GM23338 (cell line): Measurements from ENCODE around the gene PDCD4. TPM values are rescaled to one million over a fixed set of nuclear protein-coding genes. Genes with fewer than 3 reads are reported as not detected.

Experiments used
- ATAC-seq: fragments of 200-7000 bp; cut with Tn5 transposase; 3 replicates; pipeline ENCODE4 v1.9.1; 2020
- DNase-seq: peaks from one replicate; pipeline ENCODE4 v3.0.0-alpha.2; 2015; ENCODE audit warnings: low spot score
- H2AFZ ChIP-seq: fragments of 200-600 bp; sonication (generic); 2 replicates; pipeline ENCODE4 v1.8.0; 2016; ENCODE audit warnings: antibody characterized with exemption, mild to moderate bottlenecking, moderate library complexity
- H3F3A ChIP-seq: fragments of 200-600 bp; sonication (generic); replicated peaks from 2 replicates; pipeline ENCODE4 v1.8.0; 2017; ENCODE audit warnings: antibody characterized with exemption, mixed run types, low read depth
- H3K27ac ChIP-seq: fragments of 200-600 bp; sonication (generic); 2 replicates; pipeline ENCODE4 v1.6.1; 2016; ENCODE audit warnings: low read depth
- H3K27me3 ChIP-seq: fragments of 200-600 bp; sonication (generic); 2 replicates; pipeline ENCODE4 v1.8.0; 2016; ENCODE audit warnings: mild to moderate bottlenecking, mixed run types, moderate library complexity; ENCODE audit not compliant: insufficient read depth
- H3K36me3 ChIP-seq: fragments of 200-600 bp; sonication (generic); 2 replicates; pipeline ENCODE4 v1.8.0; 2016; ENCODE audit warnings: mild to moderate bottlenecking; ENCODE audit not compliant: insufficient read depth
- H3K4me1 ChIP-seq: fragments of 200-600 bp; sonication (generic); 2 replicates; pipeline ENCODE4 v1.8.0; 2016; ENCODE audit warnings: mild to moderate bottlenecking, moderate library complexity; ENCODE audit not compliant: insufficient read depth
- H3K4me2 ChIP-seq: fragments of 200-600 bp; sonication (generic); 2 replicates; pipeline ENCODE4 v1.7.1; 2017; ENCODE audit warnings: mixed run types
- H3K4me3 ChIP-seq: fragments of 200-600 bp; sonication (generic); 2 replicates; pipeline ENCODE4 v1.6.1; 2016; ENCODE audit warnings: mixed run types
- H3K79me2 ChIP-seq: fragments of 200-600 bp; sonication (generic); replicated peaks from 2 replicates; pipeline ENCODE4 v1.8.0; 2017; ENCODE audit warnings: mild to moderate bottlenecking; ENCODE audit not compliant: insufficient read depth
- H3K9me2 ChIP-seq: fragments of 200-600 bp; sonication (generic); 2 replicates; pipeline ENCODE4 v1.8.0; 2017; ENCODE audit not compliant: insufficient read depth
- H4K20me1 ChIP-seq: fragments of 200-600 bp; sonication (generic); replicated peaks from 2 replicates; pipeline ENCODE4 v1.8.0; 2017; ENCODE audit warnings: mild to moderate bottlenecking; ENCODE audit not compliant: insufficient read depth
- H3K27ac Mint-ChIP-seq: 2 replicates; pipeline ENCODE4 v1.8.0; 2020; ENCODE audit warnings: inconsistent platforms, mild to moderate bottlenecking, moderate library complexity, mixed read lengths
- H3K27me3 Mint-ChIP-seq: 3 replicates; pipeline ENCODE4 v1.8.0; 2022; ENCODE audit warnings: low read depth, mild to moderate bottlenecking, moderate library complexity, mixed read lengths, inconsistent platforms; ENCODE audit not compliant: insufficient read depth, poor library complexity
- H3K36me3 Mint-ChIP-seq: 3 replicates; pipeline ENCODE4 v1.8.0; 2021; ENCODE audit warnings: low read depth, mild to moderate bottlenecking, inconsistent platforms, moderate library complexity, mixed read lengths
- H3K4me1 Mint-ChIP-seq: 3 replicates; pipeline ENCODE4 v1.8.0; 2020; ENCODE audit warnings: mild to moderate bottlenecking, inconsistent platforms, mixed read lengths
- H3K4me3 Mint-ChIP-seq: 3 replicates; pipeline ENCODE4 v1.8.0; 2021; ENCODE audit warnings: moderate library complexity, mild to moderate bottlenecking, inconsistent platforms, mixed read lengths
- H3K9me3 Mint-ChIP-seq: 3 replicates; pipeline ENCODE4 v1.8.0; 2020; ENCODE audit warnings: moderate library complexity, mild to moderate bottlenecking, inconsistent platforms, mixed read lengths
- EZH2 ChIP-seq: fragments of 200-600 bp; sonication (generic); IDR thresholded peaks from one replicate; pipeline ENCODE4 v1.8.0; 2017; ENCODE audit warnings: antibody characterized with exemption, mild to moderate bottlenecking, low read depth; ENCODE audit not compliant: unreplicated experiment
- JUNB ChIP-seq: IDR thresholded peaks from one replicate; pipeline ENCODE4 v1.6.1; 2016; ENCODE audit warnings: antibody characterized with exemption; ENCODE audit not compliant: unreplicated experiment
- POLR2AphosphoS5 ChIP-seq: IDR thresholded peaks from 2 replicates; pipeline ENCODE4 v1.6.1; 2016; ENCODE audit warnings: antibody characterized with exemption, low read depth
- STAT1 ChIP-seq: IDR thresholded peaks from one replicate; pipeline ENCODE4 v1.6.1; 2016; ENCODE audit warnings: antibody characterized with exemption; ENCODE audit not compliant: unreplicated experiment
- ZNF114 ChIP-seq: fragments of 250-450 bp; sonication (Bioruptor Pico); IDR thresholded peaks from 2 replicates; pipeline ENCODE4 v1.5.0; 2020; ENCODE audit warnings: mild to moderate bottlenecking, moderate library complexity
- polyA plus RNA-seq: library from polyadenylated mRNA; unstranded; fragments of >200 nt; fragmentation: Nextera tagmentation; extraction: Ambion mirVana; gene quantifications from 2 replicates; pipeline ENCODE4 v1.2.1, GENCODE V29; 2016
- total RNA-seq: library from RNA; depleted of rRNA; stranded (reverse); fragments of >200 nt; shearing (Covaris generic); gene quantifications from 2 replicates; pipeline ENCODE4 v1.2.3, GENCODE V29; 2014
- TF ChIP-seq, protein P1 (sequence below): fragments of 250-450 bp; sonication (Bioruptor Pico); IDR thresholded peaks from 2 replicates; pipeline ENCODE4 v1.5.0; 2020; ENCODE audit warnings: mild to moderate bottlenecking, moderate library complexity
- TF ChIP-seq, protein P2 (sequence below): IDR thresholded peaks from one replicate; pipeline ENCODE4 v1.6.1; 2018; ENCODE audit warnings: antibody characterized with exemption; ENCODE audit not compliant: unreplicated experiment

PDCD4 gene
- total and polyA plus RNA-seq, 2 experiments from 2014 or later = 10.1 to 18.0 TPM

DNA sequence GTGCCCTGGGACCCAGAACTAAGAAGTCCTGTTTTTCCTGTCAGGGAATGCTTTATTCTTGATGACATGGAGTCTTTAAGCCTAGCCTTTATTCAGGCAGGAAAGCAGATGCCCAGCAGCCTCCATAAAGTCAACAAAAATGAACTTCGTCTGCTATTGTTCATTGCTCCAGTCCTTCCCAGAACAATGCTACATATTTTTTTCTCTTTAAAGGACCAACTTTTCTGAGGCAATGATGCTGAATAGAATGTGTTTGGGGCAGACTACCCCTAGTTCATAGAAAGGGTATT is 47.6 kb upstream of the PDCD4 start (continued):
- TF ChIP-seq, protein P1, sequence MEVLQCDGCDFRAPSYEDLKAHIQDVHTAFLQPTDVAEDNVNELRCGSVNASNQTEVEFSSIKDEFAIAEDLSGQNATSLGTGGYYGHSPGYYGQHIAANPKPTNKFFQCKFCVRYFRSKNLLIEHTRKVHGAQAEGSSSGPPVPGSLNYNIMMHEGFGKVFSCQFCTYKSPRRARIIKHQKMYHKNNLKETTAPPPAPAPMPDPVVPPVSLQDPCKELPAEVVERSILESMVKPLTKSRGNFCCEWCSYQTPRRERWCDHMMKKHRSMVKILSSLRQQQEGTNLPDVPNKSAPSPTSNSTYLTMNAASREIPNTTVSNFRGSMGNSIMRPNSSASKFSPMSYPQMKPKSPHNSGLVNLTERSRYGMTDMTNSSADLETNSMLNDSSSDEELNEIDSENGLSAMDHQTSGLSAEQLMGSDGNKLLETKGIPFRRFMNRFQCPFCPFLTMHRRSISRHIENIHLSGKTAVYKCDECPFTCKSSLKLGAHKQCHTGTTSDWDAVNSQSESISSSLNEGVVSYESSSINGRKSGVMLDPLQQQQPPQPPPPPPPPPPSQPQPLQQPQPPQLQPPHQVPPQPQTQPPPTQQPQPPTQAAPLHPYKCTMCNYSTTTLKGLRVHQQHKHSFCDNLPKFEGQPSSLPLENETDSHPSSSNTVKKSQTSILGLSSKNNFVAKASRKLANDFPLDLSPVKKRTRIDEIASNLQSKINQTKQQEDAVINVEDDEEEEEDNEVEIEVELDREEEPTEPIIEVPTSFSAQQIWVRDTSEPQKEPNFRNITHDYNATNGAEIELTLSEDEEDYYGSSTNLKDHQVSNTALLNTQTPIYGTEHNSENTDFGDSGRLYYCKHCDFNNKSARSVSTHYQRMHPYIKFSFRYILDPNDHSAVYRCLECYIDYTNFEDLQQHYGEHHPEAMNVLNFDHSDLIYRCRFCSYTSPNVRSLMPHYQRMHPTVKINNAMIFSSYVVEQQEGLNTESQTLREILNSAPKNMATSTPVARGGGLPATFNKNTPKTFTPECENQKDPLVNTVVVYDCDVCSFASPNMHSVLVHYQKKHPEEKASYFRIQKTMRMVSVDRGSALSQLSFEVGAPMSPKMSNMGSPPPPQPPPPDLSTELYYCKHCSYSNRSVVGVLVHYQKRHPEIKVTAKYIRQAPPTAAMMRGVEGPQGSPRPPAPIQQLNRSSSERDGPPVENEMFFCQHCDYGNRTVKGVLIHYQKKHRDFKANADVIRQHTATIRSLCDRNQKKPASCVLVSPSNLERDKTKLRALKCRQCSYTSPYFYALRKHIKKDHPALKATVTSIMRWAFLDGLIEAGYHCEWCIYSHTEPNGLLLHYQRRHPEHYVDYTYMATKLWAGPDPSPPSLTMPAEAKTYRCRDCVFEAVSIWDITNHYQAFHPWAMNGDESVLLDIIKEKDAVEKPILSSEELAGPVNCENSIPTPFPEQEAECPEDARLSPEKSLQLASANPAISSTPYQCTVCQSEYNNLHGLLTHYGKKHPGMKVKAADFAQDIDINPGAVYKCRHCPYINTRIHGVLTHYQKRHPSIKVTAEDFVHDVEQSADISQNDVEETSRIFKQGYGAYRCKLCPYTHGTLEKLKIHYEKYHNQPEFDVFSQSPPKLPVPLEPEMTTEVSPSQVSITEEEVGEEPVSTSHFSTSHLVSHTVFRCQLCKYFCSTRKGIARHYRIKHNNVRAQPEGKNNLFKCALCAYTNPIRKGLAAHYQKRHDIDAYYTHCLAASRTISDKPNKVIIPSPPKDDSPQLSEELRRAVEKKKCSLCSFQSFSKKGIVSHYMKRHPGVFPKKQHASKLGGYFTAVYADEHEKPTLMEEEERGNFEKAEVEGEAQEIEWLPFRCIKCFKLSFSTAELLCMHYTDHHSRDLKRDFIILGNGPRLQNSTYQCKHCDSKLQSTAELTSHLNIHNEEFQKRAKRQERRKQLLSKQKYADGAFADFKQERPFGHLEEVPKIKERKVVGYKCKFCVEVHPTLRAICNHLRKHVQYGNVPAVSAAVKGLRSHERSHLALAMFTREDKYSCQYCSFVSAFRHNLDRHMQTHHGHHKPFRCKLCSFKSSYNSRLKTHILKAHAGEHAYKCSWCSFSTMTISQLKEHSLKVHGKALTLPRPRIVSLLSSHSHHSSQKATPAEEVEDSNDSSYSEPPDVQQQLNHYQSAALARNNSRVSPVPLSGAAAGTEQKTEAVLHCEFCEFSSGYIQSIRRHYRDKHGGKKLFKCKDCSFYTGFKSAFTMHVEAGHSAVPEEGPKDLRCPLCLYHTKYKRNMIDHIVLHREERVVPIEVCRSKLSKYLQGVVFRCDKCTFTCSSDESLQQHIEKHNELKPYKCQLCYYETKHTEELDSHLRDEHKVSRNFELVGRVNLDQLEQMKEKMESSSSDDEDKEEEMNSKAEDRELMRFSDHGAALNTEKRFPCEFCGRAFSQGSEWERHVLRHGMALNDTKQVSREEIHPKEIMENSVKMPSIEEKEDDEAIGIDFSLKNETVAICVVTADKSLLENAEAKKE (CRISPR knock-in tag) = no peak
- no peak for TF ChIP-seq STAT1
- no peak for TF ChIP-seq POLR2AphosphoS5
- TF ChIP-seq ZNF114 (CRISPR knock-in tag) = no peak
- no peak for TF ChIP-seq EZH2
- no peak for TF ChIP-seq JUNB

DNA sequence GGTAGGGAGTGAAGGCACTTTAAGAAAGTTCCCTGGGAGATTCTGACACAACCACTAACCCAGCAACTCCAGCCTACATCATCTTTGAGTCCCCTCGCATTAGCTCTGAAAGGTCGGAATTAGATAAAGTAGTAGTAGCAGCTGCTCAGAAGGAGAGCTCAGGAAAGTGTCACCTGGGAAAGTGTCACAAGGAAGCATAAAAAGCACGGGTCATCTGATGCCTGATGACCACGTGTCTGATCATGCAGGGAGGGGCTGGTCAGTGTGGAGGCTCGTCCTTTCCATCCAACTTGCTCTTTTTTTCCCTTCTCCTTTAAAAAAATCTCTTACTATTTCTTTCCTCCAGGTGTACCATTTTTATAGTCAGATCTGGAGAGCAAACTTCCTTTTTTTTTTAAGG is 47.1 kb upstream of the PDCD4 start:
- Mint-ChIP-seq H3K4me3 (no peak overlapping the region), H3K9me3 (no peaks in the 10 kb centered on the region), H3K4me1 (peaks cover 25% of the 10 kb centered on the region), H3K27ac (no peak overlapping the region), H3K36me3 (no peaks in the 10 kb centered on the region), H3K27me3 (peaks cover 7% of the 10 kb centered on the region)
- TF ChIP-seq, protein P2, sequence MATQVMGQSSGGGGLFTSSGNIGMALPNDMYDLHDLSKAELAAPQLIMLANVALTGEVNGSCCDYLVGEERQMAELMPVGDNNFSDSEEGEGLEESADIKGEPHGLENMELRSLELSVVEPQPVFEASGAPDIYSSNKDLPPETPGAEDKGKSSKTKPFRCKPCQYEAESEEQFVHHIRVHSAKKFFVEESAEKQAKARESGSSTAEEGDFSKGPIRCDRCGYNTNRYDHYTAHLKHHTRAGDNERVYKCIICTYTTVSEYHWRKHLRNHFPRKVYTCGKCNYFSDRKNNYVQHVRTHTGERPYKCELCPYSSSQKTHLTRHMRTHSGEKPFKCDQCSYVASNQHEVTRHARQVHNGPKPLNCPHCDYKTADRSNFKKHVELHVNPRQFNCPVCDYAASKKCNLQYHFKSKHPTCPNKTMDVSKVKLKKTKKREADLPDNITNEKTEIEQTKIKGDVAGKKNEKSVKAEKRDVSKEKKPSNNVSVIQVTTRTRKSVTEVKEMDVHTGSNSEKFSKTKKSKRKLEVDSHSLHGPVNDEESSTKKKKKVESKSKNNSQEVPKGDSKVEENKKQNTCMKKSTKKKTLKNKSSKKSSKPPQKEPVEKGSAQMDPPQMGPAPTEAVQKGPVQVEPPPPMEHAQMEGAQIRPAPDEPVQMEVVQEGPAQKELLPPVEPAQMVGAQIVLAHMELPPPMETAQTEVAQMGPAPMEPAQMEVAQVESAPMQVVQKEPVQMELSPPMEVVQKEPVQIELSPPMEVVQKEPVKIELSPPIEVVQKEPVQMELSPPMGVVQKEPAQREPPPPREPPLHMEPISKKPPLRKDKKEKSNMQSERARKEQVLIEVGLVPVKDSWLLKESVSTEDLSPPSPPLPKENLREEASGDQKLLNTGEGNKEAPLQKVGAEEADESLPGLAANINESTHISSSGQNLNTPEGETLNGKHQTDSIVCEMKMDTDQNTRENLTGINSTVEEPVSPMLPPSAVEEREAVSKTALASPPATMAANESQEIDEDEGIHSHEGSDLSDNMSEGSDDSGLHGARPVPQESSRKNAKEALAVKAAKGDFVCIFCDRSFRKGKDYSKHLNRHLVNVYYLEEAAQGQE = no peak
- TF ChIP-seq JUNB (no peak), STAT1 (no peak)
- Histone ChIP-seq H3K79me2 (no peaks in the 10 kb centered on the region), H3K36me3 (no peaks in the 10 kb centered on the region), H3K27ac (no peak overlapping the region), H3K4me1 (peaks cover 17% of the 10 kb centered on the region), H3K4me3 (no peak overlapping the region), H3F3A (no peaks in the 10 kb centered on the region), H4K20me1 (no peaks in the 10 kb centered on the region), H3K27me3 (no peaks in the 10 kb centered on the region), H2AFZ (peak overlapping the region; percentile 80), H3K9me2 (no peaks in the 10 kb centered on the region), H3K4me2 (no peak overlapping the region)
- DNase-seq = no peak
- no peak for ATAC-seq
